D721Med (cell line): Measurements from ENCODE around the gene ACRBP.

Source experiments
- DNase-seq: peaks from one replicate; pipeline ENCODE4 v3.0.0; 2011; ENCODE audit warnings: low spot score; ENCODE audit not compliant: insufficient read length
- FAIRE-seq: peaks from 2 replicates; lab custom pipeline; 2011; peaks lifted over from hg19 to GRCh38; lab: Jason Lieb, UNC
- CTCF ChIP-seq: IDR thresholded peaks from 2 replicates; pipeline ENCODE4 v1.5.1; 2012; ENCODE audit warnings: mild to moderate bottlenecking, control low read depth; ENCODE audit not compliant: insufficient read depth; ENCODE audit errors: missing control alignments

Gene ACRBP

GRCh38 chr12:6647083-6647604 lies at the start of gene ACRBP:
Gene ACRBP, minus strand, starts transcription at chr12:6647432. Its CDS starts 66 bp downstream, at chr12:6647366.
- FAIRE-seq: no peak
- no peak for TF ChIP-seq CTCF
- no peak for DNase-seq

DNA sequence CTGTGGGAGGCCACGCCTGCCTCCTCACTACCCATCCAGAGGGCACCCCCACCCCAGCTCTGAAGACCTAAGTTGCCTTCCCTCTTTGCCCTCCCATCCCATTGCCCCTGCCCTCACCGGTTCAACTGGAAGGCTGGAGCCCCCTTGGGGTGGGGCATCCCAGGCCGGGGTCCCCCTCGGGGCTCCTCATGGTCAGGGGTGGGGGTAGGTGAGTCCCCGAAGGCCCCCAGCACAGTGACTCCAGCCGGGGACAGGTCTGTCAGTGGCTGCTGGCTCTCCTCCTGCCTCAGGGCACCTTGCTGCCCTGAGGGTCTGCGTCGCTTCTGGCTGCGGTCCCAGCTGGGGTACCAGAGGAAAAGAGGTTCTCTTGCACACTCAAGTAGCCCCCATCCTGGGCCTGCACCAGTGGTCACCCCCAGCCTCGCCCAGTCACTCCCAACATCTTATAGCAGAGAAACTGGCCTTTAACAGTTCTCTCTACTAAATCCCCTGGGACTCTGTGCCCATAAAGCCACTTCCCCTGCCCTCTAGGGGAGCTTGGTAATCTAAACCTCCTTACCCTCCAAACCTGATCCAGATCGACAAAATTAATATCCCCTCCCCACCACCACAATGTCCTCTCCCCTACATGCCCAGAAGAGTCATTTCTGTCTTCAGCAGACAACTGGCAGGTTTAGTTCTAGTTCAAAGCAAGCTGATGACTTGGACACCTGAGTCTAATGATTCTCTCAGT lies 48.2 kb upstream of the ACRBP start:
- FAIRE-seq (no peak), DNase-seq (no peak)
- no peak for TF ChIP-seq CTCF

- DNase-seq (no peak), FAIRE-seq (no peak)
- TF ChIP-seq CTCF: no peak
Measured at GRCh38 chr12:6694701-6695100, 47.5 kb upstream of the ACRBP start.

- FAIRE-seq (no peak), DNase-seq (no peak)
- no peak for TF ChIP-seq CTCF
Measured at GRCh38 chr12:6693832-6694355, 46.7 kb upstream of the ACRBP start.

GRCh38 chr12:6692888-6693287 lies 45.7 kb upstream of the ACRBP start:
- TF ChIP-seq CTCF: no peak
- FAIRE-seq (no peak), DNase-seq (no peak)

DNA sequence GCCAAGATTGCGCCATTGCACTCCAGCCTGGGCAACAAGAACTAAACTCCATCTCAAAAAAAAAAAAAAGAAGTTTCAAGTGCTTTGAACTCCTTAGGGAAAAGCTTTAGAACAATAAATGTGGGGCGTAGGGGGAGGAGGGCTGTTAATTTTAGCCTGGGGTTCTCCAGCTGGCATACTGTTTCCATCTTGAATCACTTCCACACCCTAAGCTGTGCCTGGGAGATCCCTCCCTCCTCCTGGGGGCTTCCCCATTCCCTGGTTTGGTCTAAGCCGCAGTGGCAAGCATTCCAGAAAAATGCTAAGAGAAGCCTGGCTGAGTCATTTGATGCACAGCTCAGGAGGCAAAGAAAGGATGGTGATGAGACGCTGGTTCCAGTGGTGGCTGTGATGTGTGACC lies 44.2 kb upstream of the ACRBP start:
- FAIRE-seq: no peak
- DNase-seq: no peak
- no peak for TF ChIP-seq CTCF
